H9 (cell line): Measurements from ENCODE around the gene PITRM1. TPM values are rescaled to one million over a fixed set of nuclear protein-coding genes. Genes with fewer than 3 reads are reported as not detected.

Source experiments
- DNase-seq: peaks from one replicate; pipeline ENCODE4 v3.0.0-alpha.2; 2017
- H2AFZ ChIP-seq: one replicate; pipeline ENCODE4 v1.6.1; 2013; ENCODE audit warnings: mild to moderate bottlenecking, low read length, control low read depth, moderate library complexity
- H2AK5ac ChIP-seq: 2 replicates; pipeline ENCODE4 v1.6.1; 2013; ENCODE audit warnings: low read length, control low read depth, mixed read lengths; ENCODE audit not compliant: insufficient read length
- H2BK120ac ChIP-seq: one replicate; pipeline ENCODE4 v1.6.1; 2013; ENCODE audit warnings: low read depth, mild to moderate bottlenecking, low read length, control low read depth, inconsistent platforms; ENCODE audit not compliant: poor library complexity, severe bottlenecking
- H2BK12ac ChIP-seq: 2 replicates; pipeline ENCODE4 v1.6.1; 2013; ENCODE audit warnings: low read length, control low read depth, mixed read lengths, low read depth; ENCODE audit not compliant: insufficient read length
- H2BK15ac ChIP-seq: 2 replicates; pipeline ENCODE4 v1.6.1; 2013; ENCODE audit warnings: low read depth, low read length, control low read depth
- H2BK20ac ChIP-seq: one replicate; pipeline ENCODE4 v1.6.1; 2013; ENCODE audit warnings: low read depth, mild to moderate bottlenecking, low read length, control low read depth, inconsistent platforms; ENCODE audit not compliant: poor library complexity, severe bottlenecking
- H2BK5ac ChIP-seq: 2 replicates; pipeline ENCODE4 v1.6.1; 2013; ENCODE audit warnings: low read length, control low read depth, mixed read lengths; ENCODE audit not compliant: insufficient read length
- H3K14ac ChIP-seq: 2 replicates; pipeline ENCODE4 v1.6.1; 2013; ENCODE audit warnings: low read length, control low read depth; ENCODE audit not compliant: insufficient read depth
- H3K18ac ChIP-seq: 2 replicates; pipeline ENCODE4 v1.6.1; 2013; ENCODE audit warnings: low read depth, mild to moderate bottlenecking, mixed read lengths, low read length, control low read depth; ENCODE audit not compliant: insufficient read length
- H3K23ac ChIP-seq: 2 replicates; pipeline ENCODE4 v1.6.1; 2013; ENCODE audit warnings: low read length, control low read depth, mixed read lengths, low read depth; ENCODE audit not compliant: insufficient read length
- H3K23me2 ChIP-seq: 2 replicates; pipeline ENCODE4 v1.6.1; 2013; ENCODE audit warnings: low read depth, mild to moderate bottlenecking, mixed read lengths, low read length, control low read depth; ENCODE audit not compliant: insufficient read length, poor library complexity, severe bottlenecking
- H3K27ac ChIP-seq: 2 replicates; pipeline ENCODE4 v1.5.1; 2013; ENCODE audit warnings: low read length, control low read depth, mixed read lengths, low read depth; ENCODE audit not compliant: insufficient read length
- H3K27me3 ChIP-seq: 2 replicates; pipeline ENCODE4 v1.6.1; 2013; ENCODE audit warnings: low read length, control low read depth, inconsistent platforms; ENCODE audit not compliant: insufficient read depth
- H3K4ac ChIP-seq: 2 replicates; pipeline ENCODE4 v1.6.1; 2013; ENCODE audit warnings: low read depth, mild to moderate bottlenecking, control low read depth, inconsistent platforms, low read length, moderate library complexity
- H3K4me1 ChIP-seq: 2 replicates; pipeline ENCODE4 v1.6.1; 2013; ENCODE audit warnings: low read length, control low read depth, inconsistent platforms; ENCODE audit not compliant: insufficient read depth
- H3K4me2 ChIP-seq: 2 replicates; pipeline ENCODE4 v1.6.1; 2013; ENCODE audit warnings: low read length, control low read depth, mixed read lengths; ENCODE audit not compliant: insufficient read length, insufficient read depth
- H3K56ac ChIP-seq: 2 replicates; pipeline ENCODE4 v1.6.1; 2013; ENCODE audit warnings: low read depth, mild to moderate bottlenecking, mixed read lengths, low read length, control low read depth; ENCODE audit not compliant: insufficient read length
- H3K79me1 ChIP-seq: 2 replicates; pipeline ENCODE4 v1.6.1; 2013; ENCODE audit warnings: low read depth, mild to moderate bottlenecking, moderate library complexity, low read length, control low read depth, inconsistent platforms; ENCODE audit not compliant: insufficient read depth, poor library complexity, severe bottlenecking
- H3K79me2 ChIP-seq: 2 replicates; pipeline ENCODE4 v1.6.1; 2013; ENCODE audit warnings: low read length, control low read depth, inconsistent platforms; ENCODE audit not compliant: insufficient read depth
- H3K9ac ChIP-seq: 2 replicates; pipeline ENCODE4 v1.6.1; 2013; ENCODE audit warnings: low read length, control low read depth, mixed read lengths; ENCODE audit not compliant: insufficient read length; ENCODE audit errors: extremely low read depth
- H3K9me3 ChIP-seq: one replicate; pipeline ENCODE4 v1.6.1; 2013; ENCODE audit warnings: low read depth, low read length, inconsistent platforms; ENCODE audit not compliant: control insufficient read depth
- H3T11ph ChIP-seq: one replicate; pipeline ENCODE4 v1.6.1; 2013; ENCODE audit warnings: mild to moderate bottlenecking, low read length, control low read depth, inconsistent platforms
- H4K20me1 ChIP-seq: one replicate; pipeline ENCODE4 v1.6.1; 2013; ENCODE audit not compliant: control insufficient read depth, insufficient read length, insufficient read depth
- H4K5ac ChIP-seq: 2 replicates; pipeline ENCODE4 v1.6.1; 2013; ENCODE audit warnings: low read depth, mild to moderate bottlenecking, mixed read lengths, low read length, control low read depth; ENCODE audit not compliant: insufficient read length
- H4K8ac ChIP-seq: replicated peaks from 2 replicates; pipeline ENCODE4 v1.6.1; 2013; ENCODE audit warnings: low read length, control low read depth, mixed read lengths, low read depth; ENCODE audit not compliant: insufficient read length
- H4K91ac ChIP-seq: 2 replicates; pipeline ENCODE4 v1.6.1; 2013; ENCODE audit warnings: low read depth, mild to moderate bottlenecking, moderate library complexity, mixed read lengths, low read length, control low read depth; ENCODE audit not compliant: insufficient read length
- H3K27ac Mint-ChIP-seq, 3 experiments: 2 replicates in 2 of 3; 3 replicates in 1 of 3; pipeline ENCODE4 v1.8.0; 2020 to 2021; ENCODE audit warnings: mixed read lengths in 3 of 3, mild to moderate bottlenecking in 1 of 3, moderate library complexity in 1 of 3
- H3K27me3 Mint-ChIP-seq: 2 replicates; pipeline ENCODE4 v1.8.0; 2021; ENCODE audit warnings: low read depth, mild to moderate bottlenecking, moderate library complexity, mixed read lengths
- H3K36me3 Mint-ChIP-seq, 3 experiments: 2 replicates in 2 of 3; 3 replicates in 1 of 3; pipeline ENCODE4 v1.8.0; 2020 to 2021; ENCODE audit warnings: low read depth in 3 of 3, mixed read lengths in 3 of 3; ENCODE audit not compliant: insufficient read depth in 1 of 3
- H3K4me1 Mint-ChIP-seq, 2 experiments: 2 replicates each; pipeline ENCODE4 v1.8.0; 2020; ENCODE audit warnings: mixed read lengths in 2 of 2
- H3K4me3 Mint-ChIP-seq, 2 experiments: 2 replicates in 1 of 2; 3 replicates in 1 of 2; pipeline ENCODE4 v1.8.0; 2020 to 2021; ENCODE audit warnings: mild to moderate bottlenecking in 2 of 2, mixed read lengths in 2 of 2, moderate library complexity in 1 of 2
- H3K9me3 Mint-ChIP-seq, 2 experiments: 2 replicates in 1 of 2; 3 replicates in 1 of 2; pipeline ENCODE4 v1.8.0; 2020; ENCODE audit warnings: mild to moderate bottlenecking in 2 of 2, mixed read lengths in 2 of 2, moderate library complexity in 1 of 2
- CTCF ChIP-seq: fragments of 200-600 bp; sonication (generic); conservative IDR thresholded peaks from 3 replicates; pipeline ENCODE4 v1.8.0; 2021; ENCODE audit warnings: antibody characterized with exemption, mild to moderate bottlenecking
- WGBS: extraction: QIAGEN DNeasy Blood & Tissue Kit; methylation state at CpG from one replicate; pipeline ENCODE4 v1.1.7; 2013; ENCODE audit warnings: missing lambda C conversion rate, low lambda C conversion rate, mixed read lengths; ENCODE audit not compliant: insufficient read length; ENCODE audit errors: extremely low coverage; 5-methylcytosine and 5-hydroxymethylcytosine counted together
- total RNA-seq: library from RNA; stranded (reverse); gene quantifications from 2 replicates; pipeline ENCODE4 v1.2.1, GENCODE V29; 2021

The PITRM1 gene
- total RNA-seq, 1 experiment from 2014 or later, result 27.8 TPM

DNA sequence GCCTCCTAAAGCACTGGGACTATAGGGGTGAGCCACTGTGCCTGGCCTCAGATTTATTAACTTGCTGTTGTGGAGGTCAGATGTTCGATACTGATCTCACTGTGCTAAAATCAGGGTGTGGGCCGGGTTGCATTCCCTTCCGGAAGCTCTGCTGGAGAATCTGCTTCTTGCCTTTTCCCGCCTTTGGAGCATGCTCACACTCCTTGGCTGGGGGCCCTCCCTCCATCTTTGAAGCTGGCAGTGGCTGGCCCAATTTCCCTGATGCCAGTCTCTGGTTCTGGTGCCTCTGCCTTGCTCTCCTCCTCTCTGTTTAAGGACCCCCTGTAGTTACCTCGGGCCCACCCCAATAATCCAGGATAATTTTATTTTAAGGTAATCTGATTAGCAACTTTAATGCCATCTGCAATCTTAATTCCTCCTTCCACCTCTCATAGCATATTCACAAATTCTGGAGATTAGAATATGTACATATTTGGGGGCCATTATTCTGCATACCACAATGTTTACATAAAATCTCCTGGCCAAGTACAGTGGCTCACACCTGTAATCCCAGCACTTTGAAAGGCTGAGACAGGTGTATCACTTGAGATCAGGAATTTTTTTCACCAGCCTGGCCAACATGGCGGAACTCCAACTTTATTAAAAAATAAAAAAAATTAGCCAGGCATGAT lies 7.9 kb upstream of the PITRM1 start:
- H3K23ac ChIP-seq, result no peak overlapping the region
- H3K56ac ChIP-seq, result no peak overlapping the region
- H3K4me1 ChIP-seq, result peaks cover 4% of the 10 kb centered on the region; the same call in 1 of the 2 replicates
- no peak overlapping the region for H2BK120ac ChIP-seq
- no peak overlapping the region for H2BK15ac ChIP-seq
- H3K79me1 ChIP-seq, result no peaks in the 10 kb centered on the region
- Mint-ChIP-seq H3K9me3 (peaks cover 3 to 4% of the 10 kb centered on the region in 2 experiments; a peak in 3 of 5 replicates), H3K4me1 (peaks cover 16 to 19% of the 10 kb centered on the region in 2 experiments), H3K27me3 (peaks cover 2% of the 10 kb centered on the region), H3K27ac (no peak overlapping the region), H3K4me3 (no peak overlapping the region), H3K36me3 (peaks cover 0 to 3% (median 0%) of the 10 kb centered on the region in 3 experiments; a peak in 1 of 7 replicates)
- H3K27ac ChIP-seq, result no peak overlapping the region
- H3K9ac ChIP-seq, result no peak overlapping the region
- no peak overlapping the region for H3K14ac ChIP-seq
- H2BK20ac ChIP-seq, result no peak overlapping the region
- no peak overlapping the region for H2AFZ ChIP-seq
- no peaks in the 10 kb centered on the region for H3K23me2 ChIP-seq
- no peak overlapping the region for H3K4ac ChIP-seq
- H4K8ac ChIP-seq, result no peak overlapping the region
- H2AK5ac ChIP-seq, result no peak overlapping the region
- TF ChIP-seq CTCF, result no peak
- H3T11ph ChIP-seq, result no peak overlapping the region
- no peak overlapping the region for H2BK12ac ChIP-seq
- H3K4me2 ChIP-seq, result no peak overlapping the region
- H4K5ac ChIP-seq, result no peak overlapping the region
- no peaks in the 10 kb centered on the region for H4K20me1 ChIP-seq
- no peak overlapping the region for H4K91ac ChIP-seq
- no peaks in the 10 kb centered on the region for H3K27me3 ChIP-seq
- no peak overlapping the region for H3K18ac ChIP-seq
- no peaks in the 10 kb centered on the region for H3K9me3 ChIP-seq
- no peak for DNase-seq
- no peaks in the 10 kb centered on the region for H3K79me2 ChIP-seq
- WGBS, result no CpG with 5 or more reads among the region's 6 CpGs
- no peak overlapping the region for H2BK5ac ChIP-seq
